ENCODE measurements around the gene IGFLR1. TPM values are rescaled to one million over a fixed set of nuclear protein-coding genes. Genes with fewer than 3 reads are reported as not detected.

The IGFLR1 gene
- total RNA-seq, 1 donor = 0.72 TPM

DNA sequence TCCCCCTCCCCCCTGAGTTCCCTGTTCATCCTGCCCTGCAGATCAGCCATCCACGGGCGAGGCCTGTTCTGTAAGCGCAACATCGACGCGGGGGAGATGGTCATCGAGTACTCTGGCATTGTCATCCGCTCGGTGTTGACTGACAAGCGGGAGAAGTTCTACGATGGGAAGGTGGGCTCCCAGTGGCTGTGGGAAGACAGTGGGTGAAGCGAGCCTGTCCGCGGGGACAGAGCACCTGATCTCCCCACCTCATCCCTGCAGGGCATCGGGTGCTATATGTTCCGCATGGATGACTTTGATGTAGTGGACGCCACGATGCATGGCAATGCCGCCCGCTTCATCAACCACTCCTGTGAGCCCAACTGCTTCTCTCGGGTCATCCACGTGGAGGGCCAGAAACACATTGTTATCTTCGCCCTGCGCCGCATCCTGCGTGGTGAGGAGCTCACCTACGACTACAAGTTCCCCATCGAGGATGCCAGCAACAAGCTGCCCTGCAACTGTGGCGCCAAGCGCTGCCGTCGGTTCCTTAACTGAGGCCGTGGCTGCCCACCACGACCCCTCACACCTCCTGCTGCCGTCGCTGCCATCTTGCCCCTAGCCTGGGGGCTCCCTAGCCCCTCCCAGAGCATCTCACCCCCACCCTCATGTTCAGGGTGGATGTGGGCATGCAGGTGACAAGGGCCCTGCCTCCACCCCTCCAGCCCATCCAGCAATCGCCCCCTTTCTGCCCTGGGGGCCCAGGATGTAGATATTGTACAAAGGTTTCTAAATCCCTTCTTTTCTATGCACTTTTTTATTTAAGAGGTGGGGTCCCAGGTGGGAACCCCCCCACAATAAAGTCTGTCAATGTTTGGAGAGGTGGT, 4.0 kb downstream of the IGFLR1 start:
- H3K36me3 ChIP-seq (ENCODE audit: insufficient read depth, low read length) = peaks cover 44% of the 10 kb centered on the region
- DNase-seq (ENCODE audit: insufficient read length, low spot score, missing footprints) = peak; percentile 83

GRCh38 chr19:35736913-35737886, 5.1 kb downstream of the IGFLR1 start:
- H3K79me2 ChIP-seq (ENCODE audit: insufficient read depth, low read length) = no peaks in the 10 kb centered on the region
- H3K36me3 ChIP-seq (ENCODE audit: insufficient read depth, low read length) = peaks cover 44% of the 10 kb centered on the region
- DNase-seq (ENCODE audit: insufficient read length, low spot score, missing footprints) = peak; percentile 85
- H3K27me3 ChIP-seq (ENCODE audit: insufficient read depth, low read length) = no peaks in the 10 kb centered on the region
- no peak overlapping the region for H2AFZ ChIP-seq (ENCODE audit: low read length)
- H3K27ac ChIP-seq (ENCODE audit: low read depth, low read length) = no peak overlapping the region
- no peaks in the 10 kb centered on the region for H3K4me1 ChIP-seq (ENCODE audit: insufficient read depth, low read length)
- no peak for TF ChIP-seq CTCF (IDR thresholded peaks at IDR 0.05; ENCODE audit: extremely low read depth, low read depth, low read length)
- H4K20me1 ChIP-seq (ENCODE audit: insufficient read depth, low read length) = peaks cover 7% of the 10 kb centered on the region
- H3K4me2 ChIP-seq (ENCODE audit: insufficient read depth, low read length) = no peak overlapping the region
- no peaks in the 10 kb centered on the region for H3K9me3 ChIP-seq (ENCODE audit: low read depth, low read length)
- H3K4me3 ChIP-seq (ENCODE audit: insufficient read depth, low read length) = no peak overlapping the region

More for the DNA sequence above, 4.0 kb downstream of the IGFLR1 start:
- Histone ChIP-seq H4K20me1 (ENCODE audit: insufficient read depth, low read length) (peaks cover 7% of the 10 kb centered on the region), H3K27me3 (ENCODE audit: insufficient read depth, low read length) (no peaks in the 10 kb centered on the region), H3K27ac (ENCODE audit: low read depth, low read length) (no peak overlapping the region), H3K4me3 (ENCODE audit: insufficient read depth, low read length) (no peak overlapping the region), H3K4me1 (ENCODE audit: insufficient read depth, low read length) (no peaks in the 10 kb centered on the region), H3K79me2 (ENCODE audit: insufficient read depth, low read length) (no peaks in the 10 kb centered on the region), H3K4me2 (ENCODE audit: insufficient read depth, low read length) (no peak overlapping the region), H3K9me3 (ENCODE audit: low read depth, low read length) (no peaks in the 10 kb centered on the region), H2AFZ (ENCODE audit: low read length) (no peak overlapping the region)
- TF ChIP-seq CTCF (IDR thresholded peaks at IDR 0.05; ENCODE audit: extremely low read depth, low read depth, low read length) = no peak

DNA sequence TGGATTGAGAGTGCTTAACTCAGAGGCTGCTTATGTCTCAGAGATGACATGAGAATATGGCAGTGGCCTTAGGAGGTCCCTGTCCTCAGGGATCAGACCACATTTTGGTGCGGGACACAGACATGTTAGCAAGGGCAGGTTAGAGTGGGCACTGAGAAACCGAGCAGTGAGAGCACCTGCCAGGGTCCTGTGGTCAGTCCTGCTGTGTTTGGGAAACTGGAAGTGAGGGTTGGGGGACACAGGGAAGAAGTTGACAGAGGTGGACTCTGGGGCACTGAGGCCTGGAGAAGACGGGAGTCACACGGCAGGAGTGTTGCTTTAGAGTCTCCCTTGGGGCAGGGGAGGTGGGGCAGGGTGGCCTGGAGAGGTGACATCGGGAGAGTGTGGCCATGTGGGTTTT, 7.4 kb downstream of the IGFLR1 start:
- Histone ChIP-seq H3K4me3 (ENCODE audit: insufficient read depth, low read length) (no peak overlapping the region), H3K4me1 (ENCODE audit: insufficient read depth, low read length) (no peaks in the 10 kb centered on the region), H3K36me3 (ENCODE audit: insufficient read depth, low read length) (peaks cover 63% of the 10 kb centered on the region), H3K27ac (ENCODE audit: low read depth, low read length) (no peak overlapping the region), H3K79me2 (ENCODE audit: insufficient read depth, low read length) (no peaks in the 10 kb centered on the region), H4K20me1 (ENCODE audit: insufficient read depth, low read length) (peaks cover 7% of the 10 kb centered on the region), H3K27me3 (ENCODE audit: insufficient read depth, low read length) (no peaks in the 10 kb centered on the region), H3K9me3 (ENCODE audit: low read depth, low read length) (no peaks in the 10 kb centered on the region), H2AFZ (ENCODE audit: low read length) (no peak overlapping the region), H3K4me2 (ENCODE audit: insufficient read depth, low read length) (no peak overlapping the region)
- TF ChIP-seq CTCF (IDR thresholded peaks at IDR 0.05; ENCODE audit: extremely low read depth, low read depth, low read length) = no peak
- peak; percentile 51 for DNase-seq (ENCODE audit: insufficient read length, low spot score, missing footprints)
